Left ventricle myocardium superior (tissue), 1 donor: Measurements from ENCODE around the gene SPRYD3. TPM values are rescaled to one million over a fixed set of nuclear protein-coding genes. Genes with fewer than 3 reads are reported as not detected.
A peak's percentile ranks its signal among the peaks of the same experiment; 100 is the strongest.

ENCODE experiments used
- ATAC-seq: fragments of 200-7000 bp; cut with Tn5 transposase; one replicate; pipeline ENCODE4 v1.9.1; 2020; ENCODE audit warnings: mild to moderate bottlenecking, moderate library complexity
- DNase-seq: peaks from one replicate; pipeline ENCODE4 v3.0.0-alpha.2; 2020
- intact Hi-C: fragments of 100-400 bp; cut with micrococcal nuclease; formaldehyde crosslinking; loops from one replicate; pipeline ENCODE4 v1.11.0; 2022
- total RNA-seq: library from RNA; stranded (reverse); fragmentation: NEBNext Ultra II Directional; extraction: Animal tissue kit (Norgen Biotek cat#: 25700); gene quantifications from one replicate; pipeline ENCODE4 v1.2.1, GENCODE V29; 2021
- donor health status: DM: no; HTN: yes; CAD: no; lungs with severe emphysema.

SPRYD3 gene
- total RNA-seq, 1 donor from 2014 or later = 39.8 TPM

DNA sequence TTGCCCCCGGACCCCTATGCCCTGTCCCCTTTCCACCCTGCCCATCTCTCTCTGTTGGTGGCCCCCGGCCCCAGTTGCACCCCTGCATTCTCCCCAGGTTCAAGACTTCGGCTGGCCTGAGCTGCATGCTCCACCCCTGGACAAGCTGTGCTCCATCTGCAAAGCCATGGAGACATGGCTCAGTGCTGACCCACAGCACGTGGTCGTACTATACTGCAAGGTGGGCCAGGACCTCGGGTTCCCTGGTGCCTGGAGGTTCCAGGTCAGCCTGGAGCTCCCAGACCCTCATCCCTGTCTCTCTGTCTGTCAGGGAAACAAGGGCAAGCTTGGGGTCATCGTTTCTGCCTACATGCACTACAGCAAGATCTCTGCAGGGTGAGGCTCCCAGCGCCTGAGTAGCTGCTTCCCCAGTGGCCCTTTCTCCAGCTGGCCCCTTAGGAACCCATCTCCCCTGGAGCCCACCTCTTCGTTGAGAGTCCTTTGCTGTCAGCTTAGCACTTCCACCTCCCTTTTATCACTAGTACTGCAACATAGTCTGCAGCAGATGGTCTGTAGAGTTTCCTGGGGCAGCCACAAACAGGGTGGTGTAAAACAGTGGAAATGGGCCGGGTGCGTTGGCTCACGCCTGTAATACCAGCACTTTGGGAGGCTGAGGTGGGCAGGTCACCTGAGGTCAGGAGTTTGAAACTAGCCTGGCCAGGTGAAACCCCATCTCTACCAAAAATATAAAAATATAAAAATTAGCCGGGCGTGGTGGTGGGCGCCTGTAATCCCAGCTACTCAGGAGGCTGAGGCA lies 23.5 kb downstream of the SPRYD3 start:
- ATAC-seq (no peak), DNase-seq (no peak)
- intact Hi-C loops = no loop called here

DNA sequence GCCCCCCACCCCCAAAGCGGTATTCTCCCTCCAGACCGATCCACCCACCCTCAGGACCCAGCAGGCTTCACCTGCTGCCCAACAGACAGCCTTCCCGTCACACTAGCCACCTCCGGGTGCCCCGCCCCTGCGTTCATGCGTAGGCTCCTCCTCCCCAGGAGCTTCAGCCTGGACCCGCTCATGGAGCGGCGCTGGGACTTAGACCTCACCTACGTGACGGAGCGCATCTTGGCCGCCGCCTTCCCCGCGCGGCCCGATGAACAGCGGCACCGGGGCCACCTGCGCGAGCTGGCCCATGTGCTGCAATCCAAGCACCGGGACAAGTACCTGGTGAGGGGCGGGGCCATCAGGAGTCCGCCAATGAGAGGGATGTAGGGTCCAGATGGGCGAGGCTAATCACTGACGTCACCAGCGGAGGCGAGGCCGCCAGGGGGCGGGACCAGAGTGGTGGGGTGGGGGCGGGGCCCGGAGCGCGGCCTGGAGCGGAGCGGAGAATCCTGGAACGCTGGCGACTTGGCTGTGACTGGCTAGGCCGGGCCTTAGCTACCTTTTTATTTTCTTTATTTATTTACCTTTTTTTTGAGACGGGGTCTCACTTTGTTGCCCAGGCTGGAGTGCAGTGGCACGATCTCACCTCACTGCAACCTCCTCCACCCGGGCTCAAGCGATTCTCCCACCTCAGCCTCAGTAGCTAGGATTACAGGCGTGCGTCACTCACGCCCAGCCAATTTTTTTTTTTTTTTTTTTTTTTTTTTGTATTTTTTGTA lies 24.9 kb downstream of the SPRYD3 start:
- intact Hi-C loops = no loop called here
- ATAC-seq (peak; percentile 63), DNase-seq (peak; percentile 95)

DNA sequence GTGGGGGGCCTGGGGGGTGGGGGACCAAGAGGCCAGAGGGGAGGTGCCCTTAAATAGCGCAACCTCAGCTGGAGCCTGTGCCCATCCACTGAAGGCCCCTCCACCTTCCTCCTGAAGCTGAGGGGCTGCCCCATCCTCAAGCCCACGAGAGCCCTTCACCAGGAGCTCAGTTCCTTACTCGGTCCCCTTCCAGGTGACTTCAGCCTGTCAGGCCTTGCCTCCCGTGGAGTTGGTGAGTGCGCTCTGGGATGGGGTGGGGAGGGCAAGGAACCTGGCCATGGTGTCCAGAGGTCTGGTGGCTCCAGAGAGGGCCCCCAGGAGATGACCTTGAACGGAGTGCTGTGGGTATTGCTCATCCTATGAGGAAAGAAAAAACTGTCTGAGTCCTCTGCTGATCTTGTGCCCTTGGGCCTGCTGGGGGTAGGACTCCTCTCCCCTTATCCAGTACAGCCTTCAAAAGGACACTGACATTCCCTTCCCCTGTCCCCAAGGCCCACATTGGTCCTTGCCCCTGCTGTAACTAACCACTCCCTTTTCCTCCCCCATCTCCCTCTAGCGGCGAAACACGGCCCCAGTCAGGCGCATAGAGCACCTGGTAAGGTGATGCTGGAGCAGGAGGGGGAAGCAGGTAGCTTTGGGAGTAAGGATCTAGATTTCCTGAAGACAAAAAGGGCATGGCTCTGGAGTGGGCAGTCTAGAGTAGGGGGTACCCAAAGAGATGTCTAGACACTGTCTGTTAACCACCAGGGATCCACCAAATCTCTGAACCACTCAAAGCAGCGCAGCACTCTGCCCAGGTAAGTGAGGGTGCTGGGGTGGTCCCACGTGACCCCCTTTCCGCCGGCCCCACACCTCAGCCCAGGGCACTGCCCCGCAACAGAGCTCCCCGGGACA lies 25.7 kb downstream of the SPRYD3 start:
- intact Hi-C loops = no loop called here
- DNase-seq (peak; percentile 71), ATAC-seq (peak; percentile 10)

DNA sequence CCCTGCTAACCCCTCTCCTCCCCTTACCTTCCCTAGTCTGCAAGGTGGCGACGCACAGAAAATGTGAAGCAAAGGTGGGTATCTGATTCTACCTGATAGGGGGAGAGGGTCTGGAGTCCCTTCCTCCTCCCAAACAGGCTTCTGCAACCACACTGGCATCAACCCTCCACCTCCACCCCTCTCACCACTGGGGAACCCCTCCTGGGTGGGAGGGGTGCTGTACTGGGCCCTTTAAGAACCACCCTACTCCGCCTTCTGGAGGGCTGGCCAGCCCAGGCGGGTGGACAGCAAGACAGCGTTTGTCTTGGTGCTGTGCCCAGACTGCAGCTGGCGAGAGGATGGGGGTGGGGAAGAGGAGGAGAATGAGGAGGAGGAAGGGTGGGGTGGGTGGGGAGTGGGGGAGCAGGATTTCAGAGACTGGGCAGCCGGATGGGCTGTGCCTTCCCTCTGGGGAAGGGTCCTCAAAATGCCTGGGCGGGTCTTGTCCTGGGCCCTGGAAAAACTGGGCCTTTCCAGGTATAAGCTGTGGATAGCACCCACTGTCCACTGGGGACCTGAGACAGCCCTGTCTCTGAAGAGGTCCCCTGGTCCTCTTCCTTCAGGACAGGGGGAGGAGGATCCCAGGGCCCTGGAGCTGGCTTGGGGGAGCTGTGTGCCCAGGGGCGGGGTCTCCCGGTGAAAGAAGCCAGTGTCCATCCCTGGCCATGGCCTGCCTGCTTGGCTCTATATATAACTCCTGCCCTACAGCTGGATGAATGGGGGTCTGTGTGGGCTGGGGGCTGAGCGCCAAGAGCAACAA lies 26.6 kb downstream of the SPRYD3 start:
- ATAC-seq (peak; percentile 40), DNase-seq (peak; percentile 94)
- intact Hi-C loops = no loop called here

DNA sequence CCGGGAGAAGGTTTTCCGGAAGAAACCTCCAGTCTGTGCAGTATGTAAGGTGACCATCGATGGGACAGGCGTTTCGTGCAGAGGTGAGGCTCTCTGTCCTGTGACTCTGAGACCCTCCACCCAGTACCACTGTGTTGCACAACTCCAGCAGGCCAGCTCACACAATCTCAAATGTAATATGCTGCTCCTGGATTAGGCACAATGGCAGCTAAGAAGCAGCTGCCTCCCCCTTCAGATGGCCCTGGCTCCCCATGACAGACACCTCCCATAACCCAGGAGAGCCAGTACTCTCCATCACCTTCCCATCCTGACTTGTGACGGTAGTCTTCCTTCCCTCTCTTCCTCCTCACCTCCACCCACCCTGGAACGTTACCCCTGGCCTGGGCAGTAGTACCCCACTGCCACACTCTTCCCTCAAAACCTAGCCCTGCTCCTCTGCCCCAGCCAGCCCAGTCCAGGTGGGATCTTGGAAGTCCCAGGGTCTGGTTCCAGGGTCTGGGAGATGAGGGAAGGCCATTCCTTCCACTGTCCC lies 27.2 kb downstream of the SPRYD3 start:
- intact Hi-C loops = no loop called here
- ATAC-seq (no peak), DNase-seq (peak; percentile 39)

DNA sequence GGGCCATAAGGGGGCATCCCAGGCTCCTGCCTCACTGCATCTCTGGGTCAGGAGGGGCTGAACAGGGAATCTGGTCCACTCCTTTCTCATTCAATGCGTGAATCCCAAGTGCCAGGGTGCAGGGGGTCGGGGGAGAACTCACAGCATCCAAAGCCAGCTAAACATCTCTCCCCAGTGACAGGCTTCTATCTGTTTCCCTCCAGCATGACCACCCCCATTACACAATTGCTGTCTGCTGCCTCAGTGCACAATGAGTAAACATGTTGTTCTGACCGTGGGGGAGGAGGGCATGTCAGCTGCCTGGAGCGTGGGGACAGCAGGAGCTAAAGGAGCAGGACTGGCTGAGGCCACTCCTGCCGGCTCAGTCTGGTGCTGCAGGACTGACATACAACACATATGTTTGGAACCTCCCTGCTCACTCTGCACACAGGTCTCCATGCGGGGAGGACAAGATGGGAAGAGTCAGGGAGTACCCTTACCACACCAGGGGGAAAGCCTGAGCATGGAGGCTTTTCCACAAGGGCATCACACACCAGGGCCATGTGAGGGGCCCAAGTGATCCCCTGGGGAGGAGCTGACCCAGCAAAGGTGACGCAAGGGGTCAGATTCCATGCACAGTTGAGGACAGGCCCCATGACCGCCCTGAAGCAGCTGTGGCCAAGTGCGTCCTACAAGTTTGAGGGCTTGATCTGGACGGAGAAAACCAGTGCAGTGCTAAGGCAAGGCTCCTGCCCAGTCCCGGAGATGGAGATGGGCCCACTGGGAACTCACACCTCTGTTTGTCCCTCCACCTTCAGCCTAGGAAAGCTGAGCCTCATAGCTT lies 27.9 kb downstream of the SPRYD3 start:
- intact Hi-C loops = no loop called here
- ATAC-seq (peak; percentile 8), DNase-seq (peak; percentile 84)

DNA sequence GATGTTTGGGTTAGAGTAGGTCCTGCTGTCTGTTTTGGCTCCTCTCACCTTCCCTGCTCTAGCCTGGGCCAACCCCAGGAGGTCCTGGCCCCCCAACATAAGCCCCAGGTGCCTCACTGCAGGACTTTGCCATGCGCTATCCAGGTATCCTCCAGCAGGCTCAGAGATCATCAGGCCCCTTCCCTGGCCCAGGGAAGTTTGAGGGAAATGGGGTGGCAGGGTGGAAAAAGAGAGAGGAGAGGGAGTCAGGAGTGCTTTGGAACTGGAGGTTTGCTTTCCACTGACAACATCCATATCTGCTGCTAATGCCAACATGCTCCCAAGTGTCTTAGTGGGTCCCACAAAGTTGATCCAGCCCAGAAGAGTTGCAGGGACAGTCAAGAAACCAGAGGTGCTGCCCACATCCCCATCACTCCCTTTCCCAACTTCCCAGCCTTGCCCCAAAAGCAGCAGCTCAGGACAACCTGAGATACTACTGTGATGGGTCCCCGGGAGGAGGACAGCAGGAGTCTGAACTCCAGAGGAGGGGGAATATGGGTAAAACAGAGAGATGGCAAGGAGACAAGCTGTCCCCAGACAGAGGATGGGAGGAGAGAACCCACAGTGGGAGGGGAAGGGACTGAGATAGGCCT lies 28.6 kb downstream of the SPRYD3 start:
- ATAC-seq (no peak), DNase-seq (no peak)
- intact Hi-C loops = no loop called here

DNA sequence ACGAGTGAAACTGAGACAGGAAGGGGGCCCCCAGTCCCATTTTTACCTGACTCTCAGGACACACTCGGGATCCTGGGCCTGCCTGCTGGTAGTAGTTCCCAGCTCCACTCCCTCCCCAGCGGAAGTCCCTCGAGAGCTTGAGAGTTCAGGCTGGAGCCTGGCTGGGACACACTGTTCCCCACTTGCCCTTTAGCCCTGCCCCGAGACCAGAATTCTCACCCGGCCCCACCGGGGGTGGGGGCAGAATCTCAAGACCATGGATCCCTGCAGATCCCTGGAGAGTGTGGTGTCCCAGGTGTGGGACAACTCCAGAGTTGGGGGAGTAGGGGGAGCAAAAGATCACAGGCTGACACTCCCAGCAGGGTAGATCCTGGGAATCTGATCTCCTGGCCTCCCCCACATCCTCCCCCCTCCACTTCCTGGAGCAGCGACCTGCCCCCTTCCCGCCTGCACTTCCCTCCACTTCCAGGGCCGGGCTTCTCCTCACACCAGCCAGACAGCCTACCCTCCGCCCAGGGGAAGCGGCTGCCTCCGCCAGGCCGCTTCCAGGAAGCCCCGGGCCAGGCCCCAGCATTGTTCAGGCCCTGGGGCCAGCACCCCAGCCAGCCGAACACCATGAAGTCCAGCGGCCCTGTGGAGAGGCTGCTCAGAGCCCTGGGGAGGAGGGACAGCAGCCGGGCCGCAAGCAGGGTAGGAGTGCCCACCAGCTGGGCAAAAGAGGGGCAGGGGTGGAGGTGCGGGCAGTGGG lies 29.4 kb downstream of the SPRYD3 start, which contains the start of gene TNS2:
Gene TNS2, plus strand, starts transcription at position 495 of the 748 bp plus-strand sequence. Its CDS starts 121 bp downstream, at position 616.
- ATAC-seq (peak; percentile 32), DNase-seq (peak; percentile 89)
- intact Hi-C loops = no loop called here

DNA sequence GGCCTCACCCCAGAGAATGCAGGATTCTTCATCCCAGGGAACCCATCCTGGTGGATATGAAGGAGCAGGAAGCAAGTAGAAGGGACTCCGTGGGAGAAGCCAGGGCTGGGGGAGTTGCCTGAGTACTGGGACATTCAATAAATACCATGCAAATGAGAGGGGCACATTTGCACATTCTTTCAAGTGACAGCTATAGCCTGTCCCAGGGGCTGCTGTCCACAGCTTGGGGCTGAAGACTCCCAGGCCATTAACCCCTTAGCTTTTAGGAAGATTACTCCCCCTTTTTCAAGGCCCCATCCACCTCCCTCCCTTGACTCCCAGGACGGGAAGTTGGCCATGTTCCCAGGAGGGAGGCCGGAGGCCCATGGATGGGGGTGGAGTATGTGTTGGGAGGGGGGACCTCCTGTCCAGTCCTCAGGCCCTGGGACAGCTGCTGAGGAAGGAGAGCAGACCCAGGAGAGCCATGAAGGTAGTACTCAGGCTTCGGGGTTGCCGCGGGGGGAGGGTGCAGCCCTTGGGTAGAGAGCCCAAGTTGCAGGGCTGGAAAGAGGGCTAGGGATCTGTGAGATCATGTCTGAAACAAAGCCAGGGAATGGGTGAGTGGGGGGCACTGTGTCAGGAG lies 30.3 kb downstream of the SPRYD3 start:
- ATAC-seq = peak; percentile 27
- intact Hi-C loops = no loop called here
- peak; percentile 86 for DNase-seq

DNA sequence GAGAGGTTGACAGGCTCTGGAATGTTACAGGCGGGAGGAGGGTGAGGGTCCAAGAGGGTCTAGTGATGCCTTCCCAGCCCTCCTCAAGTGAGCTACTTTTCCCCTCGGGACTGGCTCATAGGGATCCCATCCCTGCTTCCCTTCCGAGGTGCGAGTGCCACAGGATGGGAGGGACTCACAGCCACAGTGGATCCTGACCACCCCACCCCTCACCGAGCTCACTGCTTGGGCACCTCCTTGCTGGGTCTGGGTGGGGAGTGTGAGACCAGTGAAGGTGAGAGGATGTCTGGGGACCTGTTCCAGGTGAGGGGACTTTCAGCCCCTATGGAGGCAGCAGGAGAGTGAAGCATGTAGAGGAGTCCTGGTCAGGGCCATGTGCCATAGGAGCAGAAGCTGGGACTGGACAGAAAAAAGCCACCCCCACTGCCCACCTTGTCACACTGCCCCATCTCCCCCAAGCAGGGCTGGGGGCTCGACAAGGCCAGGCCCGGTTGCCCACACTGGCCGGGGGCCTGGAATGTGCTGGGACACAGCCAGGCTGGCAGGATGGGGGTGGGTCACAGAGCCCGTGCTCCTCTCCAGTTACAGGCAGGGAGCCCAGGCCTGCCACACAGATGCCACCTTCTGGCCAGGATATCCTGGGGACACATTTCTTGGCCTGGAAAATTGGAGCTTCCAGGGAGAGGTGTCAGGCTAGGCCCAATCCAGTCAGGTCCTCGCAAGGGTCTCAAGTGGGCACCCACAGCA lies 31.0 kb downstream of the SPRYD3 start:
- DNase-seq (peak; percentile 89), ATAC-seq (peak; percentile 17)
- intact Hi-C loops = no loop called here

DNA sequence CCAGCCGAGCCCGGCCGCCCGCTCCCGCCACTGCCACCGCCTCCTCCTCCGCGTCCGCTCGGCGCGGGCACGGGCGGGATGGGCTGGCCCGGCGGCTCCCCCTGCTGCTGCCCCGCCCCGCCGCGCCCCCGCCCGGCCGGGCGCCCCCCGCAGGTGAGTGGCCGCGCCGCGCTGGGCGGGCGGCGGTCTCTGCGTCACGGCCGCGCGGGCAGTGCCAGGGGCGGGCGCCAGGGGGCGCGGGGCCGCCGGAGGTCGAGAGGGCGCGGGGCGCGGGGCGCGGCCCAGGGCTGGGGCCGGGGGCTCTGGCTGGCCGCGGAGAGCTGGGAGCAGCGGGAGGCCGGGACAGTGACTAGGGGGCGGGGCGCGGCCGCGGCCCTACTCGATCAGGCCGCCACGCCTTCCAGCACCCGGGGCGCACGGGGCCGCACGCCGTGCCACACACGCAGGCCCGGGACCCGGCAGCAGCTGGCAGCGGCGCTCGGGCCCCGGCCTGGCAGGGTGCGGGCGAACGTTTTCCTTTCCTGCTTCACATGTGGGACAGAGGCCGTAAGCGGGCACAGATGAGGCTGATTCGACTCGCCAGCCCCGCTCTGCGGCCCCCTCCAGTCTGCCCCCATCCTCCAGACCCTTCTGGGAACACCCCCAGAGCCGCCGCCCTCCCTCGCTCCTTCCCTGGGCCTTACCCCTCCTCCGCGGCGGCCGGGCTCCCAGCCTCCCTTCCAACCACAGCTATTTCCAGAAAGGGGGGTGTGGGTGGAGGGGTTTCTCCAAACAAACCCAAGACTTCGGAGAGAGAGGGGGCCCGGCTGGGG lies 31.8 kb downstream of the SPRYD3 start:
- ATAC-seq (peak; percentile 17), DNase-seq (peak; percentile 93)
- intact Hi-C loops = no loop called here

DNA sequence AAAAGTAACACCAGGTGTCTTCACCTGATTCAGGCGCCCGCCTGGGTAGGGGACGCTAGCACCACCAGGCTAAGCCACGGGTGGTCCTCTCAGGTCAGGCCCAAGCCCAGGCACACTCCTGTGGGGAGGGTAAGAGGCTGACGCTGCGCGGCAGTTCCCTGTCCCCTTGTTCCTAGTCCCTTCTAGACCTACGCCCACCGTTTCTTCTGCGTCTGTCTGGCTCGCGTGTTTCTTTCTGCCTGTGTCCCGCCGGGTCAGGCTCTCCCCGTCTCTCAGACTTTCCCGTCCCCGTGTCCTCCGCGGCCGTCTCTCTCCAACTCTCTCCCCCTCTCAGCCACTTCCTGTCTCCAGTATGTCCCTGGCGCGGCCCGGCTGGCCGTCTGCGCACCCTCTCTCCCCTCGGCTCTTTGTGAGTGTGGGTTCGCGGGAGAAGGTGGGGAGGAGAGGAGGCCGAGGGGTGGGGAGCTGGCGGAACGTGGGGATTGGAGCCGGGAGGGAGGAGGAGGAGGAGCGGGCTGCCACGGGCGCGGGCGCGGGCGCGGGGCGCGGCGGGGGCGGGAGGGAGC lies 32.5 kb downstream of the SPRYD3 start:
- DNase-seq (no peak), ATAC-seq (peak; percentile 31)
- intact Hi-C loops = no loop called here

DNA sequence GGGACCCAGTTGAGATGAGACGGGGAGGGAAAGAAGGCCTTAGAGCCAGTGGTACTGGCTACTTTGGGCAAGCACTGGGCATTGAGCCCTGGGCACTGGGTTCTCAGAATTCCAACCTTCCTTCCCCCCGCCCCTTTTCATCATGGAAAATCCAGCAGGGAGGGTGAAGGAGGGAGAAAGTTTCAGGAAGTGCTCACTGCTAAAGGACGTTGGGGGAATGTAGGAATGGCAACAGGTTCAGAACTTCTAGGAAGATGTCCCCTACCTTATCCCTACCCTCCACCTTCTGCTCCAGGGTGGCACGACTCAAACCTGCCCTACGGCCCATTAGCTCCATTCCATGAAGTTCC lies 33.5 kb downstream of the SPRYD3 start:
- DNase-seq (no peak), ATAC-seq (no peak)
- intact Hi-C loops = no loop called here
